ENCODE results near the gene RND2.

- no peak for TF ChIP-seq POLR2AphosphoS5 (IDR thresholded peaks at IDR 0.05; ENCODE audit: low read depth, low read length)
- TF ChIP-seq REST (IDR thresholded peaks at IDR 0.05; ENCODE audit: insufficient read depth in 1 of 2, low read depth in 2 of 2, low read length in 2 of 2), result no peak
- TF ChIP-seq SIN3A (IDR thresholded peaks at IDR 0.05; ENCODE audit: borderline replicate concordance, insufficient read depth, low read length), result no peak
- no peak for TF ChIP-seq TAF1 (IDR thresholded peaks at IDR 0.05; ENCODE audit: borderline replicate concordance, insufficient read depth, low read length)
- TF ChIP-seq FOXP2 (optimal IDR thresholded peaks at IDR 0.05; ENCODE audit: borderline replicate concordance, extremely low read depth, extremely low read length, insufficient read depth), result no peak
These were observed 54.7 kb downstream of the RND2 start for GRCh38 chr17:43079641-43080302.
